ENCODE data around the gene GUCA2B. TPM values are rescaled to one million over a fixed set of nuclear protein-coding genes. Genes with fewer than 3 reads are reported as not detected.

The GUCA2B gene
- total RNA-seq, 4 donors from 2014 or later: not detected

DNA sequence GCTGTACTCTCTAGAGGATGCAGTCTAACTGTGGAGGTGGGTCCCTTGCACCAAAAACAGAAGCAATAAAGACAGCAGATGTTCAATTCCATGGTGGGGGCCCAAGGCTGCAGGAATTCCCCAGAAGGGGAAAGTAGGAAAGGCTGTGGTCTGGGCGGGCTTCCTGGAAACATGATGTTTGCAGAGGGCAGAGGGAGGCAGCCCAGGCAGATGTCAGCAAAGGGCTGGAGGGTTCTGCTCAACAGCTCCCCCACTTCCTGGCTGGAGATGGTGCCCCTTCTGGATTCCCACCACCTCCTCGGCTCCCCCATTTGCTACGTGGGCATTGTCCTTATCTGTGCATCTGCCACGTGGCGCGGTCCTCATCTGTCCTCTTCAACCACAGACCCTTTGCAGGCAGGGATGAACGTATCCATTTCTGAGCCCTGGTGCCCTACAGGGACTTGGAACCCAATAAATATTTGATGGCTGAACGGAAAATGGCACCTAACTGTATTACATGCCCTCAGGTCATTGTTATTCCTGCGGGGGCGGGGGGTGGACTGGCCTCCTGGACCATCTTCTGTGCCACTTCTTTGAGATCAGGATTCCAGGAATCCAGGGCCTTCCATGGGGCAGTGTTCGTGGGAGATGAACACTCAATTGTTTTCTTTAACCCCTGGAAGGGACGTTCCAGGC is 8.4 kb upstream of the GUCA2B start:
- Histone ChIP-seq H3K4me3 (no peak overlapping the region), H3K27ac (no peak overlapping the region), H3K27me3 (peaks cover 0 to 6% of the 10 kb centered on the region in 2 donors), H3K4me1 (no peaks in the 10 kb centered on the region), H3K36me3 (no peaks in the 10 kb centered on the region), H3K9me3 (no peaks in the 10 kb centered on the region)
- no peak for DNase-seq
- intact Hi-C loops (cut with DNase I; ENCODE audit: low total_unique reads): no loop called here
- no peak for TF ChIP-seq CTCF (IDR thresholded peaks at IDR 0.05)
- no peak for TF ChIP-seq POLR2A (IDR thresholded peaks at IDR 0.05)

DNA sequence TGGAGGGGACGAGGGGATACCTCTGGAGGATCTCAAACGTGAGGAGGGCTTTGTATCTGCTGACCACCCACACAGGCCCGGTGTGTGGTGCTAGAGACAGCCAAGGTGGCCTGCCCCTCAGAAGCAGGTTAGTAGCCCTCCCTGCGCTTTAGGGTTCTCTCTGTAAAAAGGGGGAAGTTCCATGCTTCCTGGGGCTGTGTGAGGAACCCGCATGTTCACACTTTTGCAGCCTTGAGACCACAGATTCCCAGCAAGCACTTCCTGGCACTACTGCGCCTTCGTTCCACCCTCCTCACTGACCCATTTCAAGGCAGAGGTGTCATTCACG is 7.9 kb upstream of the GUCA2B start:
- Histone ChIP-seq H3K4me3 (no peak overlapping the region), H3K36me3 (no peaks in the 10 kb centered on the region), H3K4me1 (no peaks in the 10 kb centered on the region), H3K27me3 (peaks cover 0 to 6% of the 10 kb centered on the region in 2 donors), H3K27ac (no peak overlapping the region), H3K9me3 (no peaks in the 10 kb centered on the region)
- intact Hi-C loops (cut with DNase I; ENCODE audit: low total_unique reads): no loop called here
- DNase-seq: no peak
- no peak for TF ChIP-seq POLR2A (IDR thresholded peaks at IDR 0.05)
- TF ChIP-seq CTCF (IDR thresholded peaks at IDR 0.05): no peak

DNA sequence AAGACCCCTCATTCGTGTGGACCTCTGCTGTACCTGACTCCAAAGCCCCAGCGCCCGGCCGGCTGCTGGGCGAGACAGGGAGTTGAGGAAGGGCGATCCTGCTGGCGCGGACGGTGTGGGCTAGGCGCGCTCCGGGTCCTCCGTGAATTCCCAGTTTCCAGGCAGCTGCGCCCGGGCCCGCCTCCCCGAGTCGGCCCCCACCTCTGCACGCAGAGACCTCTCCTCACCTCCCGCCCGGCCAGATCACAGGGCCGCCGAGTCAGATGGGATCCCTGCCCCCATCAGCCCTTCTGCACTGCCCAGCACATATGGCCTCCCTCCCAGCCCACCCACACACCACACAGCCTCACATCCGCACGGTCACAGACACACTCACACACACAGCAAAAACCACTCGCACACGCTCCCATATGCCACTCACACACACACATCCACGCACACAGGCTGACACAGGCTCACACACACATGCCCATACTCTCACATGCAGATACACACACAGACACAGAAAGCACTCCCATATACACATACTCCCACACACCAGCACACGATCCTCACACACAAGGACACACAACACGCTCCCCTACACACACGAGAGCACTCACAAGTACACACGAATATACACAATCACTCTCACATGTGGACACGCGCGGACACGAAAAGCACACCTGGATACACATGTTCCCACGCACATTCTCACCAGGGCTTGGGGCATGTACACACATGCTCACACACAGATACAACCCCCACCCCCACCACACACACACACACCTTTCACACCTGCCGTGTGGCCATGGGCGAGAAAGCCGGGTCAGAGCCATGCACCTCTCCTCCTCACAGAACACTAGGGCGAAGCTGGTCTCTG is 7.2 kb upstream of the GUCA2B start:
- H3K9me3 ChIP-seq: no peaks in the 10 kb centered on the region
- no peak overlapping the region for H3K27ac ChIP-seq
- no peak for TF ChIP-seq POLR2A (IDR thresholded peaks at IDR 0.05)
- TF ChIP-seq CTCF (IDR thresholded peaks at IDR 0.05): no peak
- intact Hi-C loops (cut with DNase I; ENCODE audit: low total_unique reads): no loop called here
- no peak overlapping the region for H3K4me3 ChIP-seq
- no peaks in the 10 kb centered on the region for H3K36me3 ChIP-seq
- no peaks in the 10 kb centered on the region for H3K4me1 ChIP-seq
- DNase-seq: no peak
- peaks cover 0 to 6% of the 10 kb centered on the region in 2 donors for H3K27me3 ChIP-seq

DNA sequence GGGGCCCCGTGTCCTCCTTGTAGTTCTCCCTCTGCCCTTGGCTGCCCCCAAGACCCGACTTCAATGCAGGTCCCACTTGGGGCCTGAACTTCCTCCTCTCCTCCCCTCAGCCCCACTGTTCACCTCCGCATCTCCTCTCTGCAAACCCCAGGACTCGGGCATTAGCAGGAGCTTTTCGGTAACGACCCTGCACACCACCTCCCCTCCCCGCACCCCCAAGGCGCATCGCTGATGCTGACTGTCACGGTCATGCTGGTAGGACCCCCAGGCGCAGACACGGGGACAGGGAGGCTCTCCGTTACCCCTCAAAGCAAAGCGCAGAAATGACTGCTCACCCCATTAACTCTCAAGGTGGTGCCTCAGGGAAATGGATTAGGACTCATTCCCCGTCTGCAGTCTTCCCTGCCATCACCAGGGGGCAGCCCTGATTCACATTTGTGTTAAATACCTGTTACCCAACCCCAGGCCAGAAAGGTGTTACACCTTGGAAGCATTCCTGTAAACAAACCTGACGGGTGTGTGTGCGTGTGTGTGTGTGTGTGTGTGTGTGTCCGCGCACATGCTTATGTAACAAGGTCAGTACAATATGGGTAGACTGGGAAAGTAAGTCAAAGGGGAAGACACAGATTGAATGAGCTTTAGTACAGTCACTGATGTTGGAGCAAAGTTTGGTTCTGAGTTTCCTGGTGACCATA is 6.4 kb upstream of the GUCA2B start:
- TF ChIP-seq CTCF (IDR thresholded peaks at IDR 0.05): peak; percentile 63 to 77 (median 72)
- no peak for TF ChIP-seq POLR2A (IDR thresholded peaks at IDR 0.05)
- H3K36me3 ChIP-seq: no peaks in the 10 kb centered on the region
- H3K4me1 ChIP-seq: no peaks in the 10 kb centered on the region
- H3K27me3 ChIP-seq: peaks cover 0 to 6% of the 10 kb centered on the region in 2 donors
- intact Hi-C loops (cut with DNase I; ENCODE audit: low total_unique reads): no loop called here
- no peak overlapping the region for H3K4me3 ChIP-seq
- peak; percentile 54 to 58 for DNase-seq
- H3K27ac ChIP-seq: no peak overlapping the region
- H3K9me3 ChIP-seq: no peaks in the 10 kb centered on the region

- TF ChIP-seq CTCF (IDR thresholded peaks at IDR 0.05) (no peak), POLR2A (IDR thresholded peaks at IDR 0.05) (no peak)
- H3K4me1 ChIP-seq: no peaks in the 10 kb centered on the region
- H3K36me3 ChIP-seq: no peaks in the 10 kb centered on the region
- intact Hi-C loops (cut with DNase I; ENCODE audit: low total_unique reads): no loop called here
- H3K4me3 ChIP-seq: no peak overlapping the region
- H3K27me3 ChIP-seq: peaks cover 0 to 6% of the 10 kb centered on the region in 2 donors
- no peaks in the 10 kb centered on the region for H3K9me3 ChIP-seq
- no peak overlapping the region for H3K27ac ChIP-seq
- no peak for DNase-seq
Measured at GRCh38 chr1:42148166-42148565, 5.0 kb upstream of the GUCA2B start.

Measured in uterus (tissue), 4 donors.